GM12801 (cell line): ENCODE measurements around the gene GEMIN7.

Source experiments
- TF ChIP-seq, protein P1 (sequence below): IDR thresholded peaks from one replicate; pipeline ENCODE4 v1.5.1; 2011; ENCODE audit warnings: control low read depth; ENCODE audit not compliant: insufficient read length; ENCODE audit errors: extremely low read depth

Gene GEMIN7

DNA sequence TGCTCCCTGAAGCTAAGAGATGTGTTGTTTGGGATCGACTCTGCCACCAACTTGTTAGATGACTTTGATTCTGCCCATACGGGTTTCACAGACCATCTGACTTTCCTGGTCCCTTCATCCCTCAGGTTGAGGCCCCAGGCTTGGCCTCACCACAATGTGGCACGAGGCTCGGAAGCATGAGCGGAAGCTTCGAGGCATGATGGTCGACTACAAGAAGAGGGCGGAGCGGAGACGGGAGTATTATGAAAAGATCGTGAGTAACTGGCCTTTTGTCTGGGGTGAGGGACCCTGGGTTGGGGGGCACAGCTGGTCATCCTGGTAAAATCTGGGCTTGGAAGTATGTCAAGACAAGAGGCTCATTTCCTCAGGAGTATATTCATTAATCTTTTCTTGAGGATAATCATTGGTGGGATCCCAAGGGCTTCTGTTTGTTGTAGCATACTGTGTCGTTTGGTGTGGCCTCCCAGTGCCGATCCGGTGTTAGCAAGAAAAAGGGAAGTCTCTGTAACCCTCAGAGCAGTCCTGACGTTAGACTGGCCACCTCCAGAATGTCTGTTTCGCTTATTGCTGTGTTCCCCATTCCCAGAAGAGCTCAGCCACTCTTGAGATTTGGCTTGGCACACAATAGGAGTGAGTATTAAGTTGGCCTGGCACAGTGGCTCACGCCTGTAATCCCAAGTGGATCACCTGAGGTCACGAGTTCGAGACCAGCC is 38.8 kb upstream of the GEMIN7 start:
- TF ChIP-seq, protein P1, sequence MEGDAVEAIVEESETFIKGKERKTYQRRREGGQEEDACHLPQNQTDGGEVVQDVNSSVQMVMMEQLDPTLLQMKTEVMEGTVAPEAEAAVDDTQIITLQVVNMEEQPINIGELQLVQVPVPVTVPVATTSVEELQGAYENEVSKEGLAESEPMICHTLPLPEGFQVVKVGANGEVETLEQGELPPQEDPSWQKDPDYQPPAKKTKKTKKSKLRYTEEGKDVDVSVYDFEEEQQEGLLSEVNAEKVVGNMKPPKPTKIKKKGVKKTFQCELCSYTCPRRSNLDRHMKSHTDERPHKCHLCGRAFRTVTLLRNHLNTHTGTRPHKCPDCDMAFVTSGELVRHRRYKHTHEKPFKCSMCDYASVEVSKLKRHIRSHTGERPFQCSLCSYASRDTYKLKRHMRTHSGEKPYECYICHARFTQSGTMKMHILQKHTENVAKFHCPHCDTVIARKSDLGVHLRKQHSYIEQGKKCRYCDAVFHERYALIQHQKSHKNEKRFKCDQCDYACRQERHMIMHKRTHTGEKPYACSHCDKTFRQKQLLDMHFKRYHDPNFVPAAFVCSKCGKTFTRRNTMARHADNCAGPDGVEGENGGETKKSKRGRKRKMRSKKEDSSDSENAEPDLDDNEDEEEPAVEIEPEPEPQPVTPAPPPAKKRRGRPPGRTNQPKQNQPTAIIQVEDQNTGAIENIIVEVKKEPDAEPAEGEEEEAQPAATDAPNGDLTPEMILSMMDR, result no peak

DNA sequence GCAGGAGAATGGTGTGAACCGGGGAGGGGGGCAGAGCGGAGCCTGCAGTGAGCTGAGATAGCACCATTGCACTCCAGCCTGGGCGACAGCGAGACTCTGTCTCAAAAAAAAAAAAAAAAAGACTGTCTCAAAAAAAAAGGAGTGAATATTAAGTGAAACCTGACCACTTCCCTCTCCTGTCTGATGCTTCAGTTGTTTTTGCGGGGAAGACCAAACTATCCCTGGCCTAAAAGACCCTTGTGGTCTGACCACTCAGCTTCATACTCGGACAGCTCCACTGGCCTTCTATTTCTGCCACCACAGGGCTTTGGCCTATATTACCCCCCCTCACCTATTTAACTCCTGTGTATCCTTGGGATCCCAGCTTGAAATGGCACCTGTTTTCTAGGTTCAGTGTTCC is 37.9 kb upstream of the GEMIN7 start:
- TF ChIP-seq, protein P1, result no peak

DNA sequence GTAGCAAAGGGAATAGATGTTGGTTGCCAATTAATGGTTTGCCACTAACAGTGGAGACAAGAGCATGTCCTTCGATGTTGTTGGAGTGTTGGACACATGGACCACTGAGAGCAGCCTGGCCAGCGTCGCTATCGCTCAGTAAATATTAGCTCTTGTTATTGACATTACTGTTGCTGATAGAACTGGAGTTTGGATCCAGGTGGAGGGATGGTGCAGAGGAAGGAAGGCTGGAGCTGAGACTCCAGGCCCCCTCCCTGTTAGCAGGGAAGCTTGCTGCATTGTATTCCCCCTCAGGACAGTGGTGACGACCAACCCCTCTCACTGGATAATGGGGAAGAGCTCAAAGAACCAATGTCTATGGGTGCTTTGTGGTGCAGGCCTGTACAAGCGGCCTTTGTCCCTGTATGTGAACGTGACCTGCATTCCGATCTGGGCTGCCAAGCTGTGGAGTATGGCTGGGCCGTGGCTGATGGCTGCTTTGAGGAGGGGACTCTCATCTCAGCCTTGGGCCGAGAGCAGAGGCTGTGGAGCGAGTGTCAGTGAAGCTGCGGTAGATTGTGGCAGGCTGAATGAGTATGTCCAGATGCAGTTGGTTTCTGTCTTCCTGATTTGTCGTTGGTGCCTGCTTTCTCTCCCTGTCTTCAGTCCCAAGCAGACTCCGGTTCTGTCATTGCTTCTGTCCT is 33.2 kb upstream of the GEMIN7 start:
- TF ChIP-seq, protein P1, result no peak

DNA sequence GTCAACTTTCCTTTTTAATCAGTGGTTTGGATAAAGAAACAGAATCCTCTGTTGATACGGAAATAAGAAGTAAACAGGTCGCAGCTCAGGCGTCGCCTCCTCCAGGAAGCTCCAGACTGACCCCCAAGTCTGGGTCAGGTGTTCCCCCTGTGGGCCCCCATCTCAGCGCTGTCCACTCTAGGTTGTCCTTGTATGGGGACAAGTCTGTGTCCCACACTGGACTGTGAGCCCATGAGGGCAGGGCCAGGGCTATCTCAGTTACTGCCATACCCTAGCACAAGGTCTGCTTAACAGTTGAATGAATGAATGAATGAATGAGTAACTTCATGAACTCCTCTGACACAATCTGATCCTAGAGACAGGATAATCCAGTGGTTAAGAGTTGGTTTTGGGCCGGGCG is 32.7 kb upstream of the GEMIN7 start:
- TF ChIP-seq, protein P1, result no peak

DNA sequence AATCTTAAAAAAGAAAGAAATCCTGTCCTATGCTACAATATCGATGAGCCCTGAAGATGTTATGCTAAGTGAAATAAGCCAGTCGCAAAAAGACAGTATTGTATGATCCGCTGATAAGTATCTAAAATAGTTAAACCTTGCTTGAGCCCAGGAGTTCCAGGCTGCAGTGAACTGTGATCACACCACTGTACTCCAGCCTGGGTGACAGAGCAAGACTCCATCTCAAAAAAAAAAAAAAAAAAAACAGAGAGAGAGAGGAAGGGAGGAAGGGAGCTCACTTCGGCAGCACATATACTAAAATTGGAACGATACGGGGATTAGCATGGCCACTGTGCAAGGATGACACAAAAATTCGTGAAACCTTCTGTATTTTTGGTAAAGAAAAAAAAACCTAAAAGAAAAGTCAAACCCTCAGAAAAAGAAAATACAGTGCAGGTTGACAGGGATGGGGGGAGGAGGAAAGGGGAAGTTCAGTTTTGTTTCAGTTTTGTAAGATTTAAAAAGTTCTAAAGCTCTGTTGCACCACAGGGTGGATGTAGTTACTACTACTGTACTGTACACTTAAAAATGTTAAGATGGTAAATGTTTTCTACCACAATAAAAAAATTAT is 31.8 kb upstream of the GEMIN7 start:
- TF ChIP-seq, protein P1, result no peak

DNA sequence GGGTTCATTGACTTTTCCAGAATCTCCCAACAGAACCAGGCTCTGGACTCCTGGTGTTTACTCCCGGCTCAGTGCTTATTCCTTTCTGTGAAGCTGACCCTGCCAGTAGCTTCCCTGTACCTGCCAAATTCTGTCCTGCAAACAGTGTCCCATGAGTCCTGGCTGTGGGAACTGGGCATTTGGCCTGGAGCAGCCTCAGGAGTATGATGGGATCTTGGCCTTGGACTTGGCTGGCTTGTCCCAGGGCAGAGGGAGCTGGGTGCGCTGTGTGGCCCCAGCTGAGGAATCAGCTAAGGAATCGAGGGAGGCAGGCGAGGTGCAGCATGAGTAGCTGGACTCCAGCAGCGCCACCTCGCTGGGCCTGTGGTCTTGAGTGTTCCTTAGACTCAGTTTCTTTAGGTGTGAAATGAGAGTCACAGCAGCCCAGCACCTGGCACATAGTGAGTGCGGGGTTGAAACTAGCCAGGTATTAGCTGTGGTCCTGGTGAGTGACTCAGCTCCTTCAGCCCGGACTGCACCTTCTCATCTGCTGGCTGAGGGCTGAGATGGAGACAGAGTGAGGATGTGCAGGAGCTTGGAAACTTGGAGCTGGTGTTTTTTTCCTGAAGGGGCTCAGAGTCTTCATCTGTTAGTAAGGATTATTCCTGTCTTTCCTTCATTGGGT is 29.9 kb upstream of the GEMIN7 start:
- TF ChIP-seq, protein P1, result no peak

DNA sequence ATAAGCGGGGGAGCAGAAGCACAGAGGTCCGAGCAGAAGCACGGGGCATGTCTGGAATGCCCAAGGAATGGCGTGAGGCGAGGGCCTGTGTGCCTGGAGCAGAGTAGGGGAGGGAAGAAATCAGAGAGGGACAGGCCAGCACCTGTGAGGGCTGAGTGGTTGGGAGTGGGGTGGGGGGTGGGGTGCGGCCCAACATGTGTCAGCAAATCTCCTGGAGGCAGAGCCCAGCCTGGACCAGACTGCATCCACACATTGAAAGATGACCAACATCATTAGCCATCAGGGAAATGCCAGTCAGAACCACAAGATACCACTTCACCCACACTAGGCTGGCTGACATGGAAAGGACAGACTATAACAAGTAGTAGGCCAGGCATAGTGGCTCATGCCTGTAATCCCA is 29.0 kb upstream of the GEMIN7 start:
- TF ChIP-seq, protein P1, result no peak
